MCF 10A (cell line): ENCODE data around the gene DYNC2LI1. TPM values are rescaled to one million over a fixed set of nuclear protein-coding genes. Genes with fewer than 3 reads are reported as not detected.

Source experiments
- BruUV-seq: library from RNA; stranded (reverse); fragments of 400-500 nt; replicated peaks from 2 replicates; lab custom pipeline; 2021; lab: Mats Ljungman, UMichigan
- CTCF ChIA-PET: fragments of 300-600 bp; sonication (Branson Sonifier 250); formaldehyde crosslinking; extraction: SDS; loops from one replicate; lab custom pipeline; 2021; ENCODE audit warnings: antibody characterized with exemption, inconsistent platforms; lab: Yijun Ruan, JAX
- POLR2A ChIA-PET: fragments of 300-600, 350-650 bp; sonication (Branson Sonifier 250); formaldehyde crosslinking; extraction: SDS; loops from one replicate; lab custom pipeline; 2020; ENCODE audit warnings: antibody characterized with exemption, inconsistent platforms; lab: Yijun Ruan, JAX
- DNase-seq: peaks from one replicate; pipeline ENCODE4 v3.0.0-alpha.2; 2018; ENCODE audit not compliant: unreplicated experiment
- H3K27ac Mint-ChIP-seq: one replicate; pipeline ENCODE4 v1.8.0; 2022; ENCODE audit warnings: mild to moderate bottlenecking, low read depth, mixed read lengths; ENCODE audit not compliant: unreplicated experiment
- H3K27me3 Mint-ChIP-seq: one replicate; pipeline ENCODE4 v1.8.0; 2022; ENCODE audit warnings: mixed read lengths; ENCODE audit not compliant: insufficient read depth, unreplicated experiment
- H3K36me3 Mint-ChIP-seq: one replicate; pipeline ENCODE4 v1.8.0; 2022; ENCODE audit warnings: mild to moderate bottlenecking, moderate library complexity, mixed read lengths; ENCODE audit not compliant: insufficient read depth, unreplicated experiment
- H3K4me1 Mint-ChIP-seq: one replicate; pipeline ENCODE4 v1.8.0; 2022; ENCODE audit warnings: mixed read lengths; ENCODE audit not compliant: insufficient read depth, unreplicated experiment
- H3K4me3 Mint-ChIP-seq: one replicate; pipeline ENCODE4 v1.8.0; 2022; ENCODE audit warnings: mild to moderate bottlenecking, moderate library complexity, mixed read lengths; ENCODE audit not compliant: unreplicated experiment
- H3K9me3 Mint-ChIP-seq: one replicate; pipeline ENCODE4 v1.8.0; 2022; ENCODE audit warnings: mixed read lengths; ENCODE audit not compliant: unreplicated experiment
- intact Hi-C: fragments of 100-400 bp; cut with micrococcal nuclease; formaldehyde crosslinking; loops from 2 replicates; pipeline ENCODE4 v1.14.1; 2022
- total RNA-seq: library from RNA; stranded (reverse); gene quantifications from 2 replicates; pipeline ENCODE4 v1.2.3, GENCODE V29; 2022
- TF ChIP-seq, protein P1 (sequence below): fragments of 200-600 bp; IDR thresholded peaks from one replicate; pipeline ENCODE4 v1.8.0; 2022; ENCODE audit warnings: antibody characterized with exemption, mild to moderate bottlenecking; ENCODE audit not compliant: unreplicated experiment

The DYNC2LI1 gene
- total RNA-seq, 1 experiment from 2014 or later, result 13.0 TPM

DNA sequence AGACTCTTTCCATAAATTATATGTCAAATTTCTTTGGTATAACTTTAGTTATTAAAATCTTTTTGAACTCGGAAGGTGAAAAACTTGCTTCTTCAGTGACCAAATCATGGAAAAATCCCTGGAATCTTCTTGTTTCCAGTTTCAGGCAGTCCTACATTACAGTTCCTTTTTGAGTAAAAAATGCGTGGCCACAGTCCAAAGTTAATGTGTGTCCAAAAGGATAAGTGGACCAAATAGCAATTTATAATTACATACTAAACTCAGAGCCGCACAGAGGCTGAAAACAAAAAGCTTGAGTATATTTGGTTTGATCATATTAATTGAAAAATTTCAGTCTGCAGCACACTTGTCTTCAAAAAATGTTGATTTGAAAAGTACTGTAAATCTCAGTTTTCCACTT lies 28.4 kb upstream of the DYNC2LI1 start:
- no TSS peak for BruUV-seq
- H3K9me3 Mint-ChIP-seq, result no peaks in the 10 kb centered on the region
- H3K36me3 Mint-ChIP-seq, result no peaks in the 10 kb centered on the region
- CTCF ChIA-PET, result interaction anchor here (1.0 kb wide), 1 partner anchor 133 kb away, joined by 3 read pairs; no protein-coding TSS in a partner anchor
- intact Hi-C loops, result no loop called here
- H3K4me1 Mint-ChIP-seq, result no peaks in the 10 kb centered on the region
- H3K27me3 Mint-ChIP-seq, result no peaks in the 10 kb centered on the region
- no peak overlapping the region for H3K27ac Mint-ChIP-seq
- POLR2A ChIA-PET, result no interaction called here
- H3K4me3 Mint-ChIP-seq, result no peak overlapping the region
- DNase-seq, result no peak
- TF ChIP-seq, protein P1, sequence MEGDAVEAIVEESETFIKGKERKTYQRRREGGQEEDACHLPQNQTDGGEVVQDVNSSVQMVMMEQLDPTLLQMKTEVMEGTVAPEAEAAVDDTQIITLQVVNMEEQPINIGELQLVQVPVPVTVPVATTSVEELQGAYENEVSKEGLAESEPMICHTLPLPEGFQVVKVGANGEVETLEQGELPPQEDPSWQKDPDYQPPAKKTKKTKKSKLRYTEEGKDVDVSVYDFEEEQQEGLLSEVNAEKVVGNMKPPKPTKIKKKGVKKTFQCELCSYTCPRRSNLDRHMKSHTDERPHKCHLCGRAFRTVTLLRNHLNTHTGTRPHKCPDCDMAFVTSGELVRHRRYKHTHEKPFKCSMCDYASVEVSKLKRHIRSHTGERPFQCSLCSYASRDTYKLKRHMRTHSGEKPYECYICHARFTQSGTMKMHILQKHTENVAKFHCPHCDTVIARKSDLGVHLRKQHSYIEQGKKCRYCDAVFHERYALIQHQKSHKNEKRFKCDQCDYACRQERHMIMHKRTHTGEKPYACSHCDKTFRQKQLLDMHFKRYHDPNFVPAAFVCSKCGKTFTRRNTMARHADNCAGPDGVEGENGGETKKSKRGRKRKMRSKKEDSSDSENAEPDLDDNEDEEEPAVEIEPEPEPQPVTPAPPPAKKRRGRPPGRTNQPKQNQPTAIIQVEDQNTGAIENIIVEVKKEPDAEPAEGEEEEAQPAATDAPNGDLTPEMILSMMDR, result no peak

DNA sequence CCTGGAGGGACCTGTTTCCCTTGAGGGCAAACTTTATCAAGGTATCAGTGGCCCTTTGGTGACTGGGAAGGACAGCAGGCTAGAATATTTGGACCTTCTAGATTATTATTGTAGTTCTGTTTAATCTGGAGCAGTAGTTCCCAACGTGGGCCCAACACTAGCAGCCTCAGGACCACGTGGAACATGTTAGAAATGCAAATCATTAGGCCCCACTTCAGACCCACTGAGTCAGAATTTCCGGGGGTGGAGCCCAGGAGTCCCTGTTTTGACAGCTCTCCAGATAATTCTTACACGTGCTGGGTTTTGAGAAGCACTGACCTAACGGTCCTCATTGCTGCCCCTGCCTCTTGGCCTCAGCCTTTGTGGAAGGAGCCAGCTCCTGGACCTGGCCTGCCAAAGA lies 25.5 kb upstream of the DYNC2LI1 start:
- H3K27me3 Mint-ChIP-seq, result no peaks in the 10 kb centered on the region
- BruUV-seq, result no TSS peak
- H3K4me3 Mint-ChIP-seq, result no peak overlapping the region
- TF ChIP-seq, protein P1, result no peak
- intact Hi-C loops, result no loop called here
- ChIA-PET CTCF (no interaction called here), POLR2A (no interaction called here)
- DNase-seq, result no peak
- no peaks in the 10 kb centered on the region for H3K4me1 Mint-ChIP-seq
- no peaks in the 10 kb centered on the region for H3K36me3 Mint-ChIP-seq
- no peak overlapping the region for H3K27ac Mint-ChIP-seq
- H3K9me3 Mint-ChIP-seq, result no peaks in the 10 kb centered on the region

DNA sequence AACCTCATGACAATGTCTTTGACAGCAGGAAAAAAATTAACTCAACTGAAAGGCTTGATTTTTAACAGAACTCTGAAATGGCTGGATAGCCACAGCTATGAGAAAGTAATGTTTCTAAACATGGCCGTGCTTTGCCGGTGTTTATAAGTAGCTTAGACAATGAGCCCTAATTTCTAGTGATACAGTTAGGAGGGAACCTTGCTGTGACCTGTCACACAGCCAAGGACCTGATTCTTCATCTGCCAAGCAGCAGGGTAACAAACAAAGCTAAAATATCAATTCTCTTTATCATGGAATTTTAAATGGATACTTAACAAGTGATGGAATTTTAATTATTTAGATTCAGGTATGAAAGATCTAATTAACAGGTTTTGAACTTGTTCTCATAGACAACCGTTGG lies 24.3 kb upstream of the DYNC2LI1 start:
- intact Hi-C loops, result no loop called here
- Mint-ChIP-seq H3K27me3 (no peaks in the 10 kb centered on the region), H3K9me3 (no peaks in the 10 kb centered on the region), H3K4me1 (no peaks in the 10 kb centered on the region), H3K27ac (no peak overlapping the region), H3K36me3 (no peaks in the 10 kb centered on the region), H3K4me3 (no peak overlapping the region)
- TF ChIP-seq, protein P1, result no peak
- POLR2A ChIA-PET, result interaction anchor here (0.7 to 1.3 kb wide), 2 partner anchors 25 to 948 kb away, joined by 3 to 4 read pairs; partner anchors contain the start of gene DYNC2LI1
- CTCF ChIA-PET, result interaction anchor here (1.5 kb wide), 1 partner anchor 921 kb away, joined by 4 read pairs; no protein-coding TSS in a partner anchor
- BruUV-seq, result no TSS peak
- no peak for DNase-seq

DNA sequence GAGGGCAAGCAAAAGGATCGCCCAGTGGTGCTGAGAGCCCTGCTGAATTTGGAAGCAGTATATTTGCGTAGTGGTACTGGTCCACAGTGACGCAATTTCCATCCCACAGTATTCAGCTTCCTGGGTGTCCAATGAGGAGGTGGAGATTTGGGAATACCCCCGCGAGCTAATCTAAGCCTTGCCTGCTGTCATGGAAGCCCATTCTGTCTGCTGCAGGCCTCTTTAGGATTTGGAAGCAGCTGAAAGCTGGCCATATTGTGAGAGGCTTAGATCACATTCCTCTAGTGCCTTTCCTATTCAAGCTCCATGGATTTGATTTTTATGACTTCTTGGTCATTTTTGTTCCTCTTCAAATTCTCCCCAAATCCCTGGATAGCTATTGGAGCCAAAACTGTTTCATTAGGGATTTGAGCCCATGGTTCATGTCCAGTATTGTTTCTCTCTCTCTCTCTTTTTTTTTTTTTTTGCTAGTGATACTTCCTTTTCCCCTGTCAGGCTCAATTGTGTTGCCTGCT lies 22.3 kb upstream of the DYNC2LI1 start:
- BruUV-seq, result no TSS peak
- DNase-seq, result no peak
- Mint-ChIP-seq H3K4me1 (no peaks in the 10 kb centered on the region), H3K27ac (no peak overlapping the region), H3K36me3 (no peaks in the 10 kb centered on the region), H3K4me3 (no peak overlapping the region), H3K27me3 (no peaks in the 10 kb centered on the region), H3K9me3 (no peaks in the 10 kb centered on the region)
- ChIA-PET CTCF (interaction anchor here (0.7 kb wide), 1 partner anchor 143 kb away, joined by 5 read pairs; no protein-coding TSS in a partner anchor), POLR2A (interaction anchor here (0.6 to 1.2 kb wide), 3 partner anchors 19 to 210 kb away, joined by 3 to 4 read pairs (median 3); no protein-coding TSS in a partner anchor)
- TF ChIP-seq, protein P1, result no peak
- intact Hi-C loops, result no loop called here
